T-cell (primary cell): ENCODE data around the gene CCR7. TPM values are rescaled to one million over a fixed set of nuclear protein-coding genes. Genes with fewer than 3 reads are reported as not detected.

Source experiments
- ATAC-seq, 4 experiments: fragments of 200-7000 bp in 3 of 4; fragments of 150-1000 bp in 1 of 4; cut with Tn5 transposase; replicated peaks in 1 of 4; 1 replicate in 3 of 4; 2 replicates in 1 of 4; pipeline ENCODE4 v1.10.0; 2021; ENCODE audit warnings: moderate library complexity in 3 of 4, mild to moderate bottlenecking in 2 of 4, moderate number of reproducible peaks in 1 of 4
- CTCF ChIA-PET, 2 donors: fragments of 300-600 bp; sonication (Branson Sonifier 250); formaldehyde crosslinking; loops; one replicate each; lab custom pipeline; 2022; ENCODE audit warnings: antibody characterized with exemption in 2 of 2; lab: Charles Lee
- POLR2A ChIA-PET, 2 donors: fragments of 300-600 bp; sonication (Branson Sonifier 250); formaldehyde crosslinking; loops; one replicate each; lab custom pipeline; 2022; ENCODE audit warnings: antibody characterized with exemption in 2 of 2; lab: Charles Lee
- DNase-seq, 35 experiments: peaks; one replicate each; pipeline versions ENCODE4 v3.0.0 to v3.0.0-alpha.2; 2013 to 2023
- H3K27ac ChIP-seq: one replicate; pipeline ENCODE4 v1.5.1; 2013; ENCODE audit warnings: low read length
- H3K27me3 ChIP-seq, 2 experiments: replicated peaks in 1 of 2; 1 replicate in 1 of 2; 2 replicates in 1 of 2; pipeline versions ENCODE4 v1.6.1 to v1.7.0; 2013; ENCODE audit warnings: low read length in 1 of 2, mixed read lengths in 1 of 2; ENCODE audit not compliant: control insufficient read depth in 2 of 2, insufficient read depth in 2 of 2; ENCODE audit errors: extremely low read depth in 1 of 2
- H3K36me3 ChIP-seq, 2 donors: 1 replicate in 1 of 2; 2 replicates in 1 of 2; pipeline versions ENCODE4 v1.6.1 to v1.7.0; 2013; ENCODE audit warnings: low read length in 1 of 2; ENCODE audit not compliant: control insufficient read depth in 2 of 2, insufficient read depth in 1 of 2; ENCODE audit errors: extremely low read depth in 1 of 2
- H3K4me1 ChIP-seq, 2 experiments: 1 replicate in 1 of 2; 2 replicates in 1 of 2; pipeline versions ENCODE4 v1.6.1 to v1.7.0; 2013; ENCODE audit warnings: low read length in 2 of 2, mixed read lengths in 1 of 2; ENCODE audit not compliant: insufficient read depth in 2 of 2, control insufficient read depth in 1 of 2; ENCODE audit errors: extremely low read depth in 1 of 2
- H3K4me3 ChIP-seq, 2 donors: 1 replicate in 1 of 2; 2 replicates in 1 of 2; pipeline versions ENCODE4 v1.5.1 to v1.7.0; 2013; ENCODE audit warnings: mild to moderate bottlenecking in 2 of 2, low read length in 1 of 2, moderate library complexity in 1 of 2; ENCODE audit not compliant: control insufficient read depth in 1 of 2; ENCODE audit errors: extremely low read depth in 1 of 2
- H3K9me3 ChIP-seq: 2 replicates; pipeline ENCODE4 v1.7.0; 2013
- H3K27ac Mint-ChIP-seq, 2 donors: one replicate each; pipeline ENCODE4 v1.8.0; 2020 to 2021; ENCODE audit warnings: mild to moderate bottlenecking in 2 of 2, mixed read lengths in 2 of 2
- H3K27me3 Mint-ChIP-seq, 2 donors: one replicate each; pipeline ENCODE4 v1.8.0; 2021 to 2022; ENCODE audit warnings: mixed read lengths in 2 of 2
- H3K36me3 Mint-ChIP-seq: one replicate; pipeline ENCODE4 v1.8.0; 2021; ENCODE audit warnings: mixed read lengths
- H3K4me1 Mint-ChIP-seq, 3 donors: one replicate each; pipeline ENCODE4 v1.8.0; 2020 to 2022; ENCODE audit warnings: mixed read lengths in 3 of 3, mild to moderate bottlenecking in 1 of 3
- H3K4me3 Mint-ChIP-seq, 3 donors: one replicate each; pipeline ENCODE4 v1.8.0; 2020 to 2022; ENCODE audit warnings: mild to moderate bottlenecking in 3 of 3, mixed read lengths in 3 of 3, moderate library complexity in 3 of 3
- H3K9me3 Mint-ChIP-seq, 3 donors: one replicate each; pipeline ENCODE4 v1.8.0; 2020 to 2022; ENCODE audit warnings: mixed read lengths in 3 of 3
- WGBS: methylation state at CpG from one replicate; pipeline ENCODE4 v1.1.5; 2013; ENCODE audit warnings: missing lambda C conversion rate; ENCODE audit not compliant: insufficient coverage; 5-methylcytosine and 5-hydroxymethylcytosine counted together
- total RNA-seq, 35 experiments: library from RNA in 6 of 35; stranded (reverse) in 6 of 35; fragments of 120-200 nt in 1 of 35; gene quantifications; one replicate each; pipeline versions ENCODE4 v1.2.1 to v1.2.4 and lab custom pipeline; 2013 to 2026

Gene CCR7
- total RNA-seq, 5 donors from 2014 or later (not counting 1 experiment from before 2014, with no cell fraction given), result 173 to 438 (median 340) TPM

DNA sequence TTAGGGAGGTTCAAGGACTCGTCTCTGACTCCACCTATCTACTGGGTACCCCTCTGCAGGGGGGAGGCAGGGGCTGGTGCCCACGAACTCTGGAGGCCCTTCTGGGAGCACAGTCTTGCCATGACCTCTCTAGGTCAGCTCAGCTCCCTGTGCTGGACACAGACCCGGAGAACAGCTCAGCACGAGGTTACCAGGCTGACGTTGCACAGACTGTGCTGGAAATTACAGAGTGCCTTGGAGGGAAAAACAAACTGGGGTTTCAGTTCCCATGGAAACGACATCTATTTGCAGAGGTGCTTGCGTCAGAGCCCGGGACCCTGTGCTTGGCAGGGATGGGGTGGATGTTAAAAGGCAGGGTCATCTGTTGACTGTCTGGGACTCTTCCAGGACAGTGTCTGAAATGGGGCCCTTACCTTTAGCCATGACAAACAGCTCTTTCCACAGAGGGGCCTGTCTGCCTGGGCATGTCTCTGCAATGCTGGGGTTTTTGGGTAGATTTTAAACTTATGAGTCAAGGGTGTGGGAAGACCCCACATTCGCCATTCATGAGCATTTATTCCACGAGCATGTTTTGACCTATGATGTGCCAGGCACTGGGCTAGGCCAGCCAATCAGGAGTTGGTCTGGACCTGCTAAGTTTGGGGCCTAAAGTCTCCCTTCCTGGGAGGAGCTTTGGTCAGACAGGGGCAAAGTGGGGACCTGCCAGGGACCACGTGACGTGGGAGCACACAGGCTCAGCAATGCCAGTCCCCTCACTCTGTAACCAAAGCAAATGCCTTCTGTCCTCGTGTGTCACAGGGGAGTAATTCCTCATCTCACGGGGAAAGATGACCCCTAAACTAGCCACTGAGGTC is 22.5 kb downstream of the CCR7 start:
- Mint-ChIP-seq H3K9me3 (no peaks in the 10 kb centered on the region), H3K27ac (peak overlapping the region; percentile 91 to 94), H3K27me3 (no peaks in the 10 kb centered on the region), H3K4me1 (peaks cover 82 to 91% (median 89%) of the 10 kb centered on the region in 3 donors), H3K36me3 (no peaks in the 10 kb centered on the region), H3K4me3 (peak overlapping the region in 2 of 3 donors; percentile 37 to 83)
- H3K27ac ChIP-seq, result peak overlapping the region; percentile 79
- H3K4me3 ChIP-seq, result no peak overlapping the region
- DNase-seq (peak in 3 of 35 experiments; percentile 28 to 65 (median 44)), ATAC-seq (peak in 1 of 4 experiments; percentile 11)
- ChIA-PET POLR2A (interaction anchor here (0.5 to 1.6 kb wide), 7 partner anchors 17 to 253 kb away, joined by 3 to 6 read pairs (median 4); no protein-coding TSS in a partner anchor), CTCF (interaction anchor here (1.2 to 1.8 kb wide), 2 partner anchors 9 to 17 kb away, joined by 5 to 6 read pairs; no protein-coding TSS in a partner anchor)
- H3K27me3 ChIP-seq, result peaks cover 0 to 2% of the 10 kb centered on the region in 2 experiments
- 39% methylated on average over 11 of the region's 14 CpGs for WGBS
- H3K4me1 ChIP-seq, result peaks cover 58 to 91% of the 10 kb centered on the region in 2 experiments
- no peaks in the 10 kb centered on the region for H3K36me3 ChIP-seq
- no peaks in the 10 kb centered on the region for H3K9me3 ChIP-seq

- Mint-ChIP-seq H3K27ac (peak overlapping the region; percentile 91 to 94), H3K4me3 (peak overlapping the region; percentile 37 to 83 (median 70)), H3K27me3 (no peaks in the 10 kb centered on the region), H3K9me3 (no peaks in the 10 kb centered on the region), H3K4me1 (peaks cover 82 to 91% (median 89%) of the 10 kb centered on the region in 3 donors), H3K36me3 (no peaks in the 10 kb centered on the region)
- Histone ChIP-seq H3K36me3 (no peaks in the 10 kb centered on the region), H3K27ac (peak overlapping the region; percentile 79), H3K27me3 (peaks cover 0 to 2% of the 10 kb centered on the region in 2 experiments), H3K4me1 (peaks cover 57 to 91% of the 10 kb centered on the region in 2 experiments), H3K9me3 (no peaks in the 10 kb centered on the region), H3K4me3 (peak overlapping the region in 1 of 2 donors; percentile 13)
- DNase-seq (peak in 1 of 35 experiments; percentile 43), ATAC-seq (no peak)
- POLR2A ChIA-PET, result interaction anchor here (0.5 to 1.6 kb wide), 6 partner anchors 18 to 253 kb away, joined by 3 to 6 read pairs (median 4); no protein-coding TSS in a partner anchor
- CTCF ChIA-PET, result interaction anchor here (0.6 to 2.8 kb wide), 5 partner anchors 9 to 230 kb away, joined by 3 to 17 read pairs (median 5); no protein-coding TSS in a partner anchor
- 53% methylated on average over 16 of the region's 18 CpGs for WGBS
Measured at GRCh38 chr17:40541873-40542557, 23.3 kb downstream of the CCR7 start.

GRCh38 chr17:40541060-40541872 is 24.0 kb downstream of the CCR7 start:
- WGBS, result 4% methylated on average over 18 of the region's 20 CpGs
- peak overlapping the region; percentile 79 for H3K27ac ChIP-seq
- peaks cover 82 to 91% (median 89%) of the 10 kb centered on the region in 3 donors for H3K4me1 Mint-ChIP-seq
- POLR2A ChIA-PET, result interaction anchor here in 1 of 2 donors (0.5 to 1.6 kb wide), 6 partner anchors 14 to 217 kb away, joined by 3 to 6 read pairs (median 4); no protein-coding TSS in a partner anchor
- H3K27ac Mint-ChIP-seq, result peak overlapping the region; percentile 91 to 94
- CTCF ChIA-PET, result interaction anchor here in 1 of 2 donors (0.6 to 2.8 kb wide), 6 partner anchors 8 to 229 kb away, joined by 3 to 17 read pairs (median 4); partner anchors contain the start of gene TOP2A
- H3K36me3 Mint-ChIP-seq, result no peaks in the 10 kb centered on the region
- H3K9me3 ChIP-seq, result no peaks in the 10 kb centered on the region
- peaks cover 0 to 2% of the 10 kb centered on the region in 2 experiments for H3K27me3 ChIP-seq
- peaks cover 62 to 95% of the 10 kb centered on the region in 2 experiments for H3K4me1 ChIP-seq
- H3K4me3 ChIP-seq, result peak overlapping the region; percentile 13 to 49
- no peaks in the 10 kb centered on the region for H3K36me3 ChIP-seq
- ATAC-seq, result peak; percentile 64 to 76 (median 69)
- H3K9me3 Mint-ChIP-seq, result no peaks in the 10 kb centered on the region
- peak in 34 of 35 experiments; percentile 54 to 86 (median 68) for DNase-seq
- peak overlapping the region; percentile 70 to 83 (median 75) for H3K4me3 Mint-ChIP-seq
- H3K27me3 Mint-ChIP-seq, result no peaks in the 10 kb centered on the region

GRCh38 chr17:40540448-40540847 is 24.8 kb downstream of the CCR7 start:
- Mint-ChIP-seq H3K27ac (peak overlapping the region; percentile 91 to 94), H3K4me1 (peaks cover 79 to 89% (median 89%) of the 10 kb centered on the region in 3 donors), H3K9me3 (no peaks in the 10 kb centered on the region), H3K4me3 (peak overlapping the region; percentile 70 to 83 (median 75)), H3K27me3 (no peaks in the 10 kb centered on the region), H3K36me3 (no peaks in the 10 kb centered on the region)
- Histone ChIP-seq H3K27ac (peak overlapping the region; percentile 79), H3K36me3 (no peaks in the 10 kb centered on the region), H3K27me3 (peaks cover 0 to 2% of the 10 kb centered on the region in 2 experiments), H3K9me3 (no peaks in the 10 kb centered on the region), H3K4me1 (peaks cover 69 to 94% of the 10 kb centered on the region in 2 experiments), H3K4me3 (peak overlapping the region; percentile 13 to 49)
- whole genome bisulfite sequencing, result 7% methylated on average over 5 of the region's 8 CpGs
- ATAC-seq (peak; percentile 44 to 57 (median 49)), DNase-seq (peak in 21 of 35 experiments; percentile 31 to 69 (median 47))
- POLR2A ChIA-PET, result interaction anchor here (0.5 to 2.2 kb wide), 5 partner anchors 8 to 1130 kb away, joined by 3 to 6 read pairs (median 3); no protein-coding TSS in a partner anchor
- CTCF ChIA-PET, result interaction anchor here in 1 of 2 donors (0.7 to 2.8 kb wide), 7 partner anchors 8 to 128 kb away, joined by 3 to 17 read pairs (median 4); partner anchors contain the start of gene TOP2A

DNA sequence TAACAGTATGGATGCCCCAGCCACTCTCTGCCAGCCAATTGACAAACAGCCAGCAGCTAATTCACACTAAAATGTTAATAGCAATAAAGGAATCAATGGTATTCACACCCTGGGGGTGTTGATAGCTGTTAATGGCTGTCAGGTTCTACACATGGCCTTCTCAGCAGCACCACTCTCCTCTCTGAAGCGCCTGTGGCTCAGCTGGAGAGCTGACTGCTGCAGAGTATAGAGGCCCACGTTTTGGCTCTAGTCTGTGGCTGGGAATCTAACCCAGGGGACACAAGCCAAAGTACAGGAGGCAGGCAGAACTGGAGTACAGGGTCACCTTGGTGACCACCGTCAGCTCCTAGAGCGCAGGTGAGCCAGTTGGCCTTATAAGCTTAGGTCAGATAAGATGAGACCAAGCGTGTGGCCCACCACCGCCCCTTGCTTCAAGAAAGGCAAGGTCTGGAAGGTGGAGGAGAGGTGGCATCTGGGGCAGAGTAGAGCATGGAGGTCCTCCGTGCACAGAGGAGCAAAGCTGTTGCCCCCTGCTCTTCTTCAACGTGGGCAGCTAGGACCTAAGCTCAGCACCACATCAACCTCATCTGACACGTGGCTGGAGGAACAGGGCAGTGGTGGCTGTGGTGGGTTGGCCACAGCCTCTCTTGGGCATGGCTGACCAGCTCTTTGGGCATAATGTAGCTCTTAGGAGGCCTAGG is 25.4 kb downstream of the CCR7 start:
- ATAC-seq (no peak), DNase-seq (peak in 1 of 35 experiments; percentile 1)
- Mint-ChIP-seq H3K27me3 (no peaks in the 10 kb centered on the region), H3K9me3 (no peaks in the 10 kb centered on the region), H3K4me3 (peak overlapping the region in 2 of 3 donors; percentile 70 to 83), H3K36me3 (no peaks in the 10 kb centered on the region), H3K4me1 (peaks cover 75 to 90% (median 90%) of the 10 kb centered on the region in 3 donors), H3K27ac (peak overlapping the region; percentile 91 to 94)
- Histone ChIP-seq H3K4me3 (no peak overlapping the region), H3K9me3 (no peaks in the 10 kb centered on the region), H3K27me3 (peaks cover 0 to 2% of the 10 kb centered on the region in 2 experiments), H3K36me3 (no peaks in the 10 kb centered on the region), H3K4me1 (peaks cover 69 to 88% of the 10 kb centered on the region in 2 experiments), H3K27ac (peak overlapping the region; percentile 79)
- POLR2A ChIA-PET, result interaction anchor here (0.5 to 2.2 kb wide), 7 partner anchors 9 to 124 kb away, joined by 3 to 13 read pairs (median 4); no protein-coding TSS in a partner anchor
- CTCF ChIA-PET, result interaction anchor here in 1 of 2 donors (0.7 to 2.8 kb wide), 9 partner anchors 8 to 386 kb away, joined by 3 to 17 read pairs (median 4); partner anchors contain the start of gene TOP2A
- WGBS, result 82% methylated on average over 6 of the region's 9 CpGs
